Liver (tissue), 9 donors: Measurements from ENCODE around the gene EFNA3. TPM values are rescaled to one million over a fixed set of nuclear protein-coding genes. Genes with fewer than 3 reads are reported as not detected.

ENCODE experiments used
- DNase-seq: peaks from one replicate; pipeline ENCODE4 v3.0.0-alpha.2; 2017; ENCODE audit warnings: low spot score
- H3K27ac ChIP-seq, 2 donors: one replicate each; pipeline ENCODE4 v1.7.0; 2013; ENCODE audit warnings: inconsistent platforms in 2 of 2, low read length in 2 of 2, control low read depth in 1 of 2, low read depth in 1 of 2, mild to moderate bottlenecking in 1 of 2
- H3K27me3 ChIP-seq, 4 donors: one replicate each; pipeline versions ENCODE4 v1.6.1 to v1.7.0; 2013; ENCODE audit warnings: low read length in 3 of 4, inconsistent platforms in 1 of 4, mild to moderate bottlenecking in 1 of 4, moderate library complexity in 1 of 4; ENCODE audit not compliant: control insufficient read depth in 4 of 4, insufficient read depth in 4 of 4
- H3K36me3 ChIP-seq, 4 donors: one replicate each; pipeline versions ENCODE4 v1.6.1 to v1.7.0; 2013; ENCODE audit warnings: low read length in 3 of 4, mild to moderate bottlenecking in 3 of 4, low read depth in 1 of 4, moderate library complexity in 1 of 4; ENCODE audit not compliant: control insufficient read depth in 4 of 4, insufficient read depth in 3 of 4
- H3K4me1 ChIP-seq, 4 donors: one replicate each; pipeline versions ENCODE4 v1.6.1 to v1.7.0; 2013; ENCODE audit warnings: low read length in 3 of 4, mild to moderate bottlenecking in 3 of 4, moderate library complexity in 1 of 4; ENCODE audit not compliant: control insufficient read depth in 4 of 4, insufficient read depth in 4 of 4
- H3K4me3 ChIP-seq, 3 donors: one replicate each; pipeline versions ENCODE4 v1.6.1 to v1.7.0; 2013; ENCODE audit warnings: low read length in 3 of 3, control low read depth in 1 of 3, low read depth in 1 of 3, mild to moderate bottlenecking in 1 of 3
- H3K9ac ChIP-seq, 2 donors: one replicate each; pipeline ENCODE4 v1.7.0; 2013; ENCODE audit warnings: low read length in 2 of 2, mild to moderate bottlenecking in 2 of 2, moderate library complexity in 2 of 2, control low read depth in 1 of 2, low read depth in 1 of 2
- H3K9me3 ChIP-seq, 4 donors: one replicate each; pipeline versions ENCODE4 v1.6.1 to v1.7.0; 2013; ENCODE audit warnings: low read length in 3 of 4; ENCODE audit not compliant: control insufficient read depth in 4 of 4
- ATF3 ChIP-seq: IDR thresholded peaks from 2 replicates; pipeline ENCODE4 v1.6.1; 2016; ENCODE audit warnings: antibody characterized with exemption
- CTCF ChIP-seq: fragments of 150-350 bp; IDR thresholded peaks from 2 replicates; pipeline ENCODE4 v1.5.1; 2017; ENCODE audit warnings: improper control_type of control experiment, low read depth, low read length; ENCODE audit not compliant: missing input control
- EGR1 ChIP-seq, 2 donors: IDR thresholded peaks; 2 replicates each; pipeline ENCODE4 v1.6.1; 2016 to 2018; ENCODE audit warnings: antibody characterized with exemption in 2 of 2, low read depth in 2 of 2
- FOXA1 ChIP-seq: IDR thresholded peaks from 2 replicates; pipeline ENCODE4 v1.6.1; 2016; ENCODE audit warnings: antibody characterized with exemption
- FOXA2 ChIP-seq: IDR thresholded peaks from 2 replicates; pipeline ENCODE4 v1.6.1; 2016; ENCODE audit warnings: antibody characterized with exemption
- GABPA ChIP-seq, 2 donors: IDR thresholded peaks in 1 of 2; conservative IDR thresholded peaks in 1 of 2; 2 replicates each; pipeline ENCODE4 v1.6.1; 2016; ENCODE audit warnings: antibody characterized with exemption in 2 of 2, mild to moderate bottlenecking in 1 of 2, moderate library complexity in 1 of 2
- HNF4A ChIP-seq, 2 donors: conservative IDR thresholded peaks; 2 replicates each; pipeline ENCODE4 v1.6.1; 2016; ENCODE audit warnings: antibody characterized with exemption in 2 of 2, mild to moderate bottlenecking in 2 of 2
- HNF4G ChIP-seq: IDR thresholded peaks from 2 replicates; pipeline ENCODE4 v1.6.1; 2016; ENCODE audit warnings: antibody characterized with exemption
- JUND ChIP-seq, 2 donors: IDR thresholded peaks; 2 replicates each; pipeline ENCODE4 v1.6.1; 2016; ENCODE audit warnings: antibody characterized with exemption in 2 of 2
- MAX ChIP-seq: IDR thresholded peaks from 2 replicates; pipeline ENCODE4 v1.6.1; 2016; ENCODE audit warnings: antibody characterized with exemption
- NR2F2 ChIP-seq: IDR thresholded peaks from 2 replicates; pipeline ENCODE4 v1.6.1; 2016; ENCODE audit warnings: antibody characterized with exemption
- RAD21 ChIP-seq, 2 donors: IDR thresholded peaks; 2 replicates each; pipeline ENCODE4 v1.6.1; 2016; ENCODE audit warnings: antibody characterized with exemption in 2 of 2, mild to moderate bottlenecking in 2 of 2
- REST ChIP-seq: IDR thresholded peaks from 2 replicates; pipeline ENCODE4 v1.6.1; 2016; ENCODE audit warnings: antibody characterized with exemption, mild to moderate bottlenecking
- RXRA ChIP-seq, 2 donors: IDR thresholded peaks; 2 replicates each; pipeline ENCODE4 v1.6.1; 2017 to 2018; ENCODE audit warnings: antibody characterized with exemption in 2 of 2, mild to moderate bottlenecking in 1 of 2
- SP1 ChIP-seq: IDR thresholded peaks from 2 replicates; pipeline ENCODE4 v1.6.1; 2018; ENCODE audit warnings: antibody characterized with exemption, mild to moderate bottlenecking
- TAF1 ChIP-seq: conservative IDR thresholded peaks from 2 replicates; pipeline ENCODE4 v1.6.1; 2016; ENCODE audit warnings: antibody characterized with exemption, mild to moderate bottlenecking
- YY1 ChIP-seq: IDR thresholded peaks from 2 replicates; pipeline ENCODE4 v1.6.1; 2016; ENCODE audit warnings: antibody characterized with exemption, mild to moderate bottlenecking
- ZBTB33 ChIP-seq: IDR thresholded peaks from 2 replicates; pipeline ENCODE4 v1.6.1; 2016; ENCODE audit warnings: antibody characterized with exemption
- WGBS: extraction: QIAGEN DNeasy Blood & Tissue Kit; methylation state at CpG from one replicate; pipeline ENCODE4 v1.1.7; 2013; 5-methylcytosine and 5-hydroxymethylcytosine counted together
- polyA plus RNA-seq, 2 donors: library from polyadenylated mRNA; stranded (reverse) in 1 of 2; unstranded in 1 of 2; fragments of 200-250 nt in 1 of 2; fragments of >200 nt in 1 of 2; fragmentation: Nextera tagmentation in 1 of 2; extraction: Ambion mirVana in 1 of 2; gene quantifications; one replicate each; pipeline versions ENCODE4 v1.2.1 to v1.2.3, GENCODE V29; 2013 to 2015
- total RNA-seq, 2 donors: library from RNA; depleted of rRNA; stranded (reverse); fragments of >200 nt; gene quantifications; one replicate each; pipeline ENCODE4 v1.2.3, GENCODE V29; 2014
- donor health status: healthy.
- donor health status: healthy.
- donor health status: healthy.
- donor health status: healthy.
- donor health status: healthy.

The EFNA3 gene
- total and polyA plus RNA-seq, 4 donors: 0.47 to 3.7 (median 1.1) TPM

GRCh38 chr1:155048449-155049334 lies 29.9 kb upstream of the EFNA3 start:
- no peak for TF ChIP-seq MAX
- peak; percentile 39 for TF ChIP-seq SP1
- no peak for TF ChIP-seq ZBTB33
- TF ChIP-seq HNF4G: no peak
- TF ChIP-seq EGR1 (IDR thresholded peaks at IDR 0.05; ENCODE audit: low read depth in 2 of 2): no peak
- no peak for TF ChIP-seq RAD21 (IDR thresholded peaks at IDR 0.05)
- no peak for TF ChIP-seq FOXA2
- peak; percentile 31 to 61 for TF ChIP-seq RXRA (IDR thresholded peaks at IDR 0.05)
- TF ChIP-seq HNF4A (conservative IDR thresholded peaks at IDR 0.05): peak; percentile 44 to 70
- TF ChIP-seq NR2F2: no peak
- no peak for TF ChIP-seq FOXA1
- no peak for TF ChIP-seq TAF1
- TF ChIP-seq YY1: no peak
- TF ChIP-seq JUND (IDR thresholded peaks at IDR 0.05): no peak
- TF ChIP-seq REST: no peak
- no peak for TF ChIP-seq ATF3
- TF ChIP-seq CTCF: no peak
- no peak for TF ChIP-seq GABPA (IDR thresholded peaks at IDR 0.05 in 1 of 2, conservative IDR thresholded peaks at IDR 0.05 in 1 of 2)
- H3K36me3 ChIP-seq: no peaks in the 10 kb centered on the region
- H3K27me3 ChIP-seq: no peaks in the 10 kb centered on the region
- H3K9me3 ChIP-seq: no peaks in the 10 kb centered on the region
- peaks cover 14 to 69% (median 44%) of the 10 kb centered on the region in 4 donors for H3K4me1 ChIP-seq
- 67% methylated on average over 8 of the region's 8 CpGs for WGBS
- no peak for DNase-seq
- H3K9ac ChIP-seq: no peak overlapping the region
- no peak overlapping the region for H3K27ac ChIP-seq
- H3K4me3 ChIP-seq: no peak overlapping the region
